WERI-Rb-1 (cell line): ENCODE results near the gene CADM1.

ENCODE experiments used
- DNase-seq: peaks from one replicate; pipeline ENCODE4 v3.0.0-alpha.2; 2020
- H3K27ac ChIP-seq: fragments of 250-450 bp; sonication (Bioruptor Pico); 2 replicates; pipeline ENCODE4 v1.5.1; 2020; ENCODE audit warnings: mild to moderate bottlenecking, moderate library complexity
- H3K27me3 ChIP-seq: fragments of 250-450 bp; sonication (Bioruptor Pico); 2 replicates; pipeline ENCODE4 v1.5.1; 2021; ENCODE audit warnings: mild to moderate bottlenecking, low read depth, moderate library complexity; ENCODE audit not compliant: insufficient read depth, severe bottlenecking
- H3K36me3 ChIP-seq: fragments of 250-450 bp; sonication (Bioruptor Pico); 2 replicates; pipeline ENCODE4 v1.5.1; 2020; ENCODE audit warnings: mild to moderate bottlenecking, moderate library complexity
- H3K4me3 ChIP-seq: 2 replicates; pipeline ENCODE4 v1.5.1; 2011; ENCODE audit warnings: low read depth, mild to moderate bottlenecking, control low read depth, low read length
- H3K9me3 ChIP-seq: fragments of 250-450 bp; sonication (Bioruptor Pico); 2 replicates; pipeline ENCODE4 v1.5.1; 2021; ENCODE audit warnings: mild to moderate bottlenecking, moderate library complexity; ENCODE audit not compliant: severe bottlenecking
- CTCF ChIP-seq: IDR thresholded peaks from 2 replicates; pipeline ENCODE4 v1.5.1; 2011; ENCODE audit warnings: low read depth, mild to moderate bottlenecking, control low read depth, inconsistent platforms, low read length

CADM1 gene

DNA sequence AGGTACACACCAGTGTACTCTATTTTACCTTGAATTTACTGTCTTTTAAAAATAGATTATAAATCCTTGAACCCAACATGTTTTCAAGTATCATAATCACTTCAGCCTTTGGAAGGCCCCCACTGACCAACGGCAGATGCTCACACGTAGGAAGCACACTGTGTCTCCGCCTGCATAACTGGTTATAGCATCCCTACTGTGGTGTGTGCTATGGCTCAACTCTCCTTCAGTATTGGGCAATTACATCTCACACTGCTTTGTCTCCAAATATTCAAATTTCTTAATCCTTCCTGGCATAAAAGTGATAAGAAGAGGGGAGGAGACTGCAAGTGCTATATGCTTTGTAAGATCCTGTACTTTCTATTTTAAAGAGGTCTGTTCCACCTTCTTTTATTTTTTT is 165.7 kb downstream of the CADM1 start:
- Histone ChIP-seq H3K27me3 (no peaks in the 10 kb centered on the region), H3K4me3 (no peak overlapping the region), H3K9me3 (no peaks in the 10 kb centered on the region), H3K27ac (no peak overlapping the region), H3K36me3 (no peaks in the 10 kb centered on the region)
- no peak for DNase-seq
- TF ChIP-seq CTCF: no peak

GRCh38 chr11:115334932-115335788 is 169.1 kb downstream of the CADM1 start:
- 0 out of 2 replicates have a peak, but pooled peaks have one; percentile 8 for TF ChIP-seq CTCF
- DNase-seq: no peak
- no peaks in the 10 kb centered on the region for H3K27me3 ChIP-seq
- H3K27ac ChIP-seq: no peak overlapping the region
- H3K4me3 ChIP-seq: no peak overlapping the region
- no peaks in the 10 kb centered on the region for H3K9me3 ChIP-seq
- H3K36me3 ChIP-seq: no peaks in the 10 kb centered on the region

- no peak for DNase-seq
- no peaks in the 10 kb centered on the region for H3K9me3 ChIP-seq
- no peaks in the 10 kb centered on the region for H3K27me3 ChIP-seq
- peaks cover 2% of the 10 kb centered on the region; the same call in 1 of the 2 replicates for H3K36me3 ChIP-seq
- no peak overlapping the region for H3K27ac ChIP-seq
- no peak overlapping the region for H3K4me3 ChIP-seq
- no peak for TF ChIP-seq CTCF
Observed at GRCh38 chr11:115333949-115334348, 170.3 kb downstream of the CADM1 start.

GRCh38 chr11:115333121-115333520 is 171.1 kb downstream of the CADM1 start:
- H3K4me3 ChIP-seq: no peak overlapping the region
- H3K27ac ChIP-seq: no peak overlapping the region
- DNase-seq: no peak
- H3K27me3 ChIP-seq: no peaks in the 10 kb centered on the region
- peaks cover 2% of the 10 kb centered on the region; the same call in 1 of the 2 replicates for H3K36me3 ChIP-seq
- TF ChIP-seq CTCF: no peak
- no peaks in the 10 kb centered on the region for H3K9me3 ChIP-seq

- no peaks in the 10 kb centered on the region for H3K9me3 ChIP-seq
- no peaks in the 10 kb centered on the region for H3K27me3 ChIP-seq
- H3K36me3 ChIP-seq: peaks cover 2% of the 10 kb centered on the region; the same call in 1 of the 2 replicates
- DNase-seq: no peak
- no peak overlapping the region for H3K4me3 ChIP-seq
- TF ChIP-seq CTCF: no peak
- H3K27ac ChIP-seq: no peak overlapping the region
Observed at GRCh38 chr11:115330684-115331482, 173.3 kb downstream of the CADM1 start.
